HG03108 (cell line): Measurements from ENCODE around the gene SPCS3.
"Not testable (repeated sequence)": the region's sequence is repeated elsewhere in the genome, so short reads cannot be mapped to it uniquely, and the experiment has no call there.

Experiments used
- ATAC-seq: cut with Tn5 transposase; IDR thresholded peaks from one replicate; pipeline ENCODE4 v1.9.1; 2021; ENCODE audit warnings: moderate library complexity; ENCODE audit not compliant: unreplicated experiment

SPCS3 gene

DNA sequence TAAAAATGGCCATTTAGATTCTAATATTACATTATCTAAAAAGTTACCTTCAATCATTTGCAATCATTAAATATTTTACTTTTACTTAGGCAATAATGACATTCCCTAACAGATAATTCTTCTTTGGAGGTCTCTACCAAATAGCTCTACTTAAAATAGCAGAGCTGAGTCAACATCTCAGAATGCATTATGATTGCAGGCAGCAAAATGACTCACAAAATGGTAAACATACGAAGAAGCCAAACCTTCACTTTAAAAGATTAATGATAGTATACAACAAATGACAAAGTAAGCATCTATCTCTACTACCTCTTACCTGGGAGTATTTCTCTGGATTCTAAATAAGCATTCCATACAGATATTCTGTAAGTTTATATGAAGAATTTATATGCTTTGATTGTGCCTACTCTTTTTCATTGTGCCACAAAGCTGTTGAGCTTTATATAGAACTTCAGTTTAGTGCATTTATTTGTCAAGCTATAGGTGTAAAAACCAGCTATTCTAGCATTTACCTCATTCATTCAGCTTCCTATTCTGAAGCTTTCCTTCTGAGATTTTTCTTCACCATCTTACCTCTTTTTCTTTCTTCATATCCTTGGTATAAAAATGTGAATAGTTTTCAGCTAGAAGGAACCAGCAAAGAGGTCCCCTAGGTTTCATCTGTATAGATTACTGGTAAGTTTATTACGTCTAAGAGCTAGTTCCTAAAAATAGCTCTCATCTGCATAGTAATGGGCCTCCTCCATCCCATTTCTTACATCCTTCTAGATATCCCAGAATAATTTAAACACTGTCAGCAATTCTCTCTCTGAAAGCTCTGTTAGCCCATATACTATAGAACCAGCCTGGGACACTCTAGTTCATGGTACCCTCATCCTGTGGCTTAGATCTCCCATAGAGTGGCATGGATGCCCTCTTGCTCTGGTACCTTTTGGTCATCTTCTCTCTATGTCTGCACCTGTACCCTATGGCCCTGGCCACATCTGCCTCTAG, 17.2 kb upstream of the SPCS3 start:
- no peak for ATAC-seq

DNA sequence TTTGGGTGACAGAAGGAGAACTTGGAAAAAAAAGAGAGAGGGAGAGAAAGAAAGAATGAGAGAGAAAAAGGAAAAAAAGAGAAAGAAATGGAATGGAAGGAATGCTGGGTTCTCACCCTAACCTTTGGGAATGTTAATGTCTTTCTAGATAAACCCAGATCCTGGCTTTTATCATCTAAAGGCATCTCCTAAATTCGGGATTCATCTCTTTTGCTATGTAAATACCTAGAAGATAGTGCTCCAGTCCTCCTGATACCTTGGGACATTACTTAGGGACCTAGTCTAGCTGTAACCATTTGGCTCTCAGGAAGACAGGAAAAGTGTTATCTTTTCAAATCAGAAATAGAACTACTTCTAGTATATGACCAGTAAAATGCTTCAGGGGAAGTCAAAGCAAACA, 15.8 kb upstream of the SPCS3 start:
- no peak for ATAC-seq

DNA sequence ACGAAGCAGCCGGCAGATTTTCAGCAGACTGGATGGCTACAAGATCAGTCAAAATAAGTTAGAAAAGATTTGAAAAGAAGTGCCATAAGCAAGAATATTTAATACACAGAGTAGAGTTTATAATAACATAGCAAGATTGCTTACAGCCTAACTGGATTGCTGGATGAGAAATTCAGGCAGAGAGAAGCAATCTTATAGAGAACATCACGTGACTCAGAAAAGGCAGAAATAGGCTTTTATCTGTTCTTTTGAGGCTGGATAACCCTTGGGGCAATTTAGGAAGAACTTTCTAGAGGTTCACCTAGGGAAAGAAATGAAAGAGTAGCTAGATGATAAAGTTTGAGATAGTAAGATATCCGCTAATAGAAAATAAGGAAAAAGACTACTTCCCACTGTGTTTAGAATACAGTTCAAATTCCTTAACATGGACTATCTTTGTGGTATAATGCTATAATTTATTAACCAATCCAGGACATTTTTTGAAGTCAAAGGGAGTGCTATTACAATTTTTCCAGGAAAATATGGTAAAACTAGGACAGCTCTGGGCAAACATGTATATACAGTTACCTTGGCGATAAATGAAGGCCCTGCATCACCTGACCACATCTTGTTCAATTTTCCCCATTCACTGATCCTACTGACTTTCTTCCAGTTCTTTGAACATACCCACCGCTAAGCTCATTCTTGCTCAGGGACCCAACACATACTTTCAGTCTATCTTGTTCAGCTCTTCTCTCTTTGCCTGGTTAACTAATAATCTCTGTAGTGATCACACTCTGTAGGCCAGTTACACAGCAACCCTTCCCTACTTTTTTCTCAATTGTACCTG, 12.7 kb upstream of the SPCS3 start:
- no peak for ATAC-seq

DNA sequence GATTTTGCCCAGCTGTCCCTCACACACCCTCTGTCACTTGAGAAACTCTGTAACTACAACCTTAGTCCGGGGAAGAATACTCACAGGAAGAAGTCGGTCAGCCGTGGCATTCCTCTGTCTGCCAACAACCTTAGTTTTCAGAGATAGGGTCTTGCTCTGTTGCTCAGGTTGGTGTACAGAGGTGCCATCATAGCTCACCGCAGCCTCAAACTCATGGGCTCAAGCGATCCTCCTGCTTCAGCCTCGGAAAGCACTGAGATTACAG, 12.2 kb upstream of the SPCS3 start:
- no peak for ATAC-seq

DNA sequence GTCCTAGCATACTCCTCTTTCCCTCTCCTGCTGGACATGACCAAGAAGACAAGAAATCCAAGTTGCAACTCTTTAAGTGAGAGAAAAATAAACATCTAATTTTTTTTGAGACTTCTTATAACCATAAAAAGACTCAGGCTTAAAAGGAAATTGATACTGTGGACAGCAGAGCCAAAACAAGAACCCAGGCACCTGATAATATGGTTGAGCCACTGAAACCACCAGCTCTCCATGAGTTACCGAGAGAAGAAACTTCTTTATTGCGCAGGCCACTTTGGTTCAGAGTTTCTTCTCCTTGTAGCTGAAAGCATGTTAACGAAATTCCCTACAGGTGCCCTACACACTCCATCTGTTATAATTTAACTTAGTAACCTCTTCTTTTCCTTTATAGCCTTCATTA, 11.3 kb upstream of the SPCS3 start:
- peak; percentile 60 for ATAC-seq

DNA sequence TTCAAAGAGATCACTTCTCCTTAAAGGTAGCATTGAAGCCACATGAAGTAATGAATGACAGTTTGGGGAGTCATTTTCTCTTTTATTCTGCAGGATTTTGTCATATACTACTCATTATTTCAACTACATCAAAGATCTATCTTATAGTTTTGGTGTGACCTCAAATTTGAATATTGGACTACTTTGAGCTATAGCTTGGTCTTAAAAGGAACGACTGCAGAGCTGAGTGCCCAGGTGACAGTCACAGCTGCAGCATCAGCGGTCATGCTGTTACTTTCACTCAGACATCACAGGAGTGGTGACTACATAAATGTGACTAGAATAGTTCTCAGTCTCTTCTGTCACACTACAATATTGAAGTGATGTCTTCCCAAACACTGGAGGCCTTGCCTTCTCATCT, 10.7 kb upstream of the SPCS3 start:
- ATAC-seq = peak; percentile 99

DNA sequence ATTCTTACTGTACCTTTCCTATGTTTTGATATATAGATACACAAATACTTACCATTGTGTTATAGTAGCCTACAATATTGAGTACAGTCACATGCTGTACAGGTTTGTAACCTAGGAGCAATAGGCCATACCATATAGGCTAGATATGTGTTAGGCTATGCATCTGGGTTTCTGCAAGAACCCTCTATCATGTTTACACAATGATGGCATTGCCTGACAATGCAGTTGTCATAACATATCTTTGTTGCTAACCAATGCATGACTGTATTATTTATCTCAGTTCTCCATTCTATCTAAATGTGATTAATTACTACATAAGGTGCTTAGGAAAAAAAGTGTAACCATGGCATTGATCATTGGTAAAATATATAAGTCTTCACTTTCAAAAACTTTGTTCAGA, 10.0 kb upstream of the SPCS3 start:
- no peak for ATAC-seq

DNA sequence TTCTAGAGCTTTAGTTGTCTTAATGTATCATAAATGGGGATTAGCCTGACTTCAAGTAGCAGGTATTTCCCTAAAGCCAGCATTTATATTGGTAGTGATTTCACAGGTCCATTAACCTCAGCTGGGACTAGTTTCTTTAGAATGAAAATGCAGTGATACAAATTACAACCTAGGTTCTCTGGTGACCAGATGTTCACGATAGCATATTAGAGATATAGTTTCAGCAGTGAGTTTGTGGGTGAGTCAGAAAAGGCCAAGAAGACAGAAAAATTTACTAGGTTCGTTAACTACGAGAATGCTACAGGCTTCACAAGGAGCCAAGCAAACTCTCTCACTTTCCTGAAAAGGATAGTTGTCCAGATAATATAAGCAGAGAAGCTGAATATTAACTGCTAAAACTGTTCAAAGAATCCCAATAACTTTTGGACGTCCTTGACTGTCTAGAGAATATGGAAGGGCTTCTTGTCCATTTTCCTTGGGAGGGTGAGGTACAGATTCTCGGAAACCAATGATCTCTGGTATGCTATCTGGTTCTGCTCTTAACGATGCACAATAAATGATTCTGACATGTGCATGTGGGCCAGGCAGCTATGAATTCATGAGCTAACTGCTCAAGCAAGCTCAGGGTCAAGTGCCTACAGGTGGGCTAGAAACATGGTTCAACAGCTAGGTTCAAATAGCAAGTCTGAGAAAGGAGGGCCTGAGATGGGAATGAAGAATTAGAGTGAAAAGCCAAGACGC, 6.0 kb upstream of the SPCS3 start:
- ATAC-seq = no peak

DNA sequence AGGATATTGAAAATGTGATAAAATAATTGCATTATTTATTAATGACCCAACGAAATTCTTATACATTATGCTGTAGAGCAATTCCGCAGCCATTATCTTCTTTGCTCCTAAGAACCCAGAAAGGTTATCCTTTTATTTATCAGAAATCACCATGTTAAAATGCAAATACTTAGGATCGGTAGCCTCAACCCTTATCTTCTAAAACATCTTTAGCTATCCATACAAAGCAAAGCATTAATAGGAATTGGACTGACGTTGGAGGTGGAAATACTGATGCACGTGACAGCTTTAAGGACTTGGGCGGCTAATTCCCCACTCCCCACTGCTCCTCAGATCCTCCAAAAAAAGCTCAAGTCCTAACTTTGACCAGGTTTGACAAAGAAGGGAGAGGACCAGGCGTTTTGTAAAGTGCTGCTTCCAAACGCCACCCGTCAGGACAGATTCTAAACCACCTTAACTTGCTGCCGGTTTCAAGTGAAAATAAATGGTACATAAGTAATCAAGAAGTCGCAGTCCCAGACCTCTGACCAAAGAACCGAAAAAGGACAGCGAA, 539 bp upstream of the SPCS3 start:
- ATAC-seq = no peak

DNA sequence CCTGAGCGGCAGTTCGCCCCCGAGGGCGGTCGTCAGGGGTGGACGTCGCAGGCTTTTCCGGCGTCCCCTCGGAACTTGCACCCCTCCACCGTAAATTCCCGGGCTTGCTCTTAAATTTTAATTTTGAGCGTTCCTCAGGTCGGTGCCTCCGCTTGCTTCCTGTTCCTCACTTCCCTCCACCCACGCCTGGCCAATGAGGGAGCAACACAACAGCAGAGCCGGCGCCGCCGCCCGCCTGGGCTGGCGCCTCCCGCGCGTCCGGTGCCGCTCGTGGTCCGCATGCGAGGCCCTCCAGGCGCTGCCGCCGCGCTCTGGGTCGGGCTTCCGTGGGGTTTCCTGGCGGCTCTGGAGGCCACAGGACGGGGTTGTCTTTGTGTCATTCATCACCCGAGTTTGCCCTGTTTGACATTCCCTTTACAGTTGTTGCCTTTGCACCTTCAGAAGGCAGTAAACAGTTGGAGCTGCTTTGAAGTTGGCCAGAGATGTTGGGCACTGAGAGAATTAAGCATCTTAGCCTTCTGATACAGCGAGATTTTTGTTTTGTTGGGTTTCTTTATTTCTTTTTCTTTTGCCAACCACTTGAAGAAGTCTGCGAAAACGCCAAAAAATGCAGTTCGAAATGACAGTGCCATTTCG, 692 bp downstream of the SPCS3 start:
- ATAC-seq = peak; percentile 78

DNA sequence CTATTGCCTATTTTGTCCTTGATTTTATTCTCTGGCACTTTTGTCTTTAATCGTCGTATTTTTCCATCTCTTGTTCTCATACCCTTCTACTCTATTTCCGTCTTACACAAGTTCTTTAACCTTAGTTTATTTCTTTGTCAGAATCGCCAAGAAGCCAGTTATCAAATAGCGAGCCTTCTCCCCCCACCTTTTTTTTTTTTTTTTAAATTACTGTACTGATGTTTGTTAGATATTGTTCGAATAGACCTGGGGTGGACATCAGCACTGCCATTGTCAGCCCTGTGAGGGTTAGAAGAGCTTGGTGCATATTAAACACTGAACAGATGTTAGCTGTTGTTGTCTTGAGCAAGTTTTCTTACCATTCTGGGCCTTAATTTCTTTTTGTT, 1.2 kb downstream of the SPCS3 start:
- no peak for ATAC-seq

DNA sequence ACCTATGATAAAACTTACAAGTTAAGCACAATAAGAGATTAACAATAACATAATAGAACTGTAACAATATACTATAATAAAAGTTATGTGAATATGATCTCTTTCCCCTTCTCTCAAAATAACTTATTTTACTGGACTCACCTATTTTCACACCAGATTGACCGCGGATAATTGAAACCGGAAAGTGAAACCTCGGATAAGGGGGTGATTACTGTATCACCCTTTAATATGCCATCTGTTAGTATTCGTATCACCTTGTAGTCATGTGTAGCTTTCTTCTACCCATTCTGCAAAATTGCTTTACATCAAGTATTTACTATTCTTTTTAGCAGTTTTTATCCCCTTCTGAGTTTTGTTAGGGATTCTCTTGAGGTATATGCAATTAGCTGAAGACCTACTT, 1.8 kb downstream of the SPCS3 start:
- no peak for ATAC-seq

DNA sequence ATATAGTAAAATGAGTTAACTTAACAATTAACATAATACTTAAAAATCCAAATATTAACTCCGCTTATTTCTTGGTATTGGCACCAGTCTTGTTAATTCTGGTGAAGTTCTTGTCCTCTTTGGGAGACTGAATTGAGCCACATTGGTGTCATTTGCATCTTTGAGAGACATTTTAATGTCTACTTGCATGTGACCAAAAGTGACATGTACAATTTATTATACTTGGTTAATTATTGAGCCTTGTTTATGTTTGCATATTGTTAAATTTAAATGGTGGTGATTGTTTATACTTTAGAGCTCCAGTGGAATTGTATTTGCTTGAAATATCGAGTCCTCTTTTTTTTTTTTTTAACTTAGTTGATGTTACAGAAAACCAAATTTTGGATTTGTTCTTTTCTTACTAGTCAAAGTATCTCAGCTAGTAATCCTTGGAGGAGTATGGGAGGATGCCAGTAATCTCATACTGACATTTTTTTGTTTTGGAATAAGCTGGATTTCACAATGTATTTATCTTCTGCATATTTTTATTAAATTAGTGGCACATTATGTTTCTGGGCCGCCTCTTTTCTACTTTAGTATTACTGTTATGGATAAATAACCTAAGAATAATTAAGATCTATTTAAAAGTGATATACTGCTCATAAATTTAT, 3.9 kb downstream of the SPCS3 start:
- no peak for ATAC-seq

DNA sequence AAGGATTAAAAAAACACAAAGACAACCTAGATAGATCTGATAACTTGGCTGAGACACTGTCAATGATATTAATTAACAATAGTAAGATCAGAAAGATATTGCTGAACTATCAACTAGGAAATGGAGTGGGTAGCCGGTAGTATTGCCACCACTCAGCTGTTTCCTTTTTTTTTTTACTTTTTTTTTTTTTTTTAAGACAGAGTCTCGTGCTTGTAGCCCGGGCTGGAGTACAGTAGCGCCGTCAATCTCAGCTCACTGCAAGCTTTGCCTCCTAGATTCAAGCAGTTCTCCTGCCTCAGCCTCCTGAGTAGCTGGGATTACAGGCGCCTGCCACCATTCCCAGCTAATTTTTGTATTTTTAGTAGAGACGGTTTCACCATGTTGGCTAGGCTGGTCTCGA, 5.1 kb downstream of the SPCS3 start:
- ATAC-seq = not testable (repeated sequence)

DNA sequence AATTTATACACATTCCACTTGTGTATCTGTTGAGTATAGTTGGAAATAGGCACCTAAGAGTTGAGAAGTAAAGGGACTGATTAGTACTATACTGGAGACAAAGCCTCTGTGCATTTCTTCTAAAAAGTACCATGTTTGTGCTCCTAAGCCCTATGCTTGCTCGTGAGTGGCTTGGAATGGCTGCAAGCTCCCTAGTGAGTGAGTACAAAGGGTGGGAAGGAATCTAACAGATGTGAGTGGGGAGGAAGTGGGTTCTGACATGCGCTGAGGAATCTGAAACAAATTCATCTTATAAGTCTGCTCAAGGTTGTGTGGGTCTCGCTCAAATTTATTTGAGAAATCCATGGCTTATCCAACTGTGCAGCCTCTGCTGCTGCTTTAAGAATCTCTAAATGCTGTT, 13.3 kb downstream of the SPCS3 start:
- no peak for ATAC-seq

DNA sequence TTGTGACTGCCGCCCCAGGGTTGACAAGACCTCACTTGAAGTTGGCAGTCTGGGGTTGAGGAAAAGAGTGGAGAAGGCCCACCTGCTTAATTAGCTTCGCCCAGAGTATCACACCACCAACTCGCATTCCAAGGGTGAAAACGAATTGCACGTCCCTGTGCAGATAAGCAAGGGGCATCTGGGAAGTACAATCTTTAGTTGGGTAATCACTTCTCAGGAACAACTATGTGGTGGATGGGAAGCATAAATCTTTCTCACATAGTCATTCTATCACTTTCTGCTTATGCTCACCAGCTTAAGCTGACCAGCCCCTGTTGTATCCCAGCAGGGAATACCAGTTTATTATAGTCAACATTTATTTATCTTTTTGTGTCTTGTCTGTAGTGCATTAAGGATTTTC, 14.3 kb downstream of the SPCS3 start:
- ATAC-seq = no peak

DNA sequence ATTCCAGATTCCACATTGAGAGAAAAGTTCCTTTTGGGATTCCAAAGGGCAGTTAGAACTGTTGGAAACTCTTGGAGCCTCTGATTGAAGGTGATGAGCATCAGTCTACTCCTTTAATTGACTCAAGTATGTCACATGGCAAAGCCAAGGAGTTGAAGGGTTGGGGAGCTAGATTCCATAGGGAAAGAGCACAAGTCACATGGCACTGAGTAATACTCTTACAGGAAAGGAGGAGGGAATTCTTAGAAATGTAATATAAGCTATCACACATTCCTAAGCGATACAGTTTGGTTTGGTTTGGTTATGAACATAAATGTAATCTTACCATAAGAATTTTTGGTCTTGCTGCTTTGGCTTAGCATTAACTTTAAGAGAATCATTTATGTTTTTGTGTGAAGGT, 15.7 kb downstream of the SPCS3 start:
- no peak for ATAC-seq

DNA sequence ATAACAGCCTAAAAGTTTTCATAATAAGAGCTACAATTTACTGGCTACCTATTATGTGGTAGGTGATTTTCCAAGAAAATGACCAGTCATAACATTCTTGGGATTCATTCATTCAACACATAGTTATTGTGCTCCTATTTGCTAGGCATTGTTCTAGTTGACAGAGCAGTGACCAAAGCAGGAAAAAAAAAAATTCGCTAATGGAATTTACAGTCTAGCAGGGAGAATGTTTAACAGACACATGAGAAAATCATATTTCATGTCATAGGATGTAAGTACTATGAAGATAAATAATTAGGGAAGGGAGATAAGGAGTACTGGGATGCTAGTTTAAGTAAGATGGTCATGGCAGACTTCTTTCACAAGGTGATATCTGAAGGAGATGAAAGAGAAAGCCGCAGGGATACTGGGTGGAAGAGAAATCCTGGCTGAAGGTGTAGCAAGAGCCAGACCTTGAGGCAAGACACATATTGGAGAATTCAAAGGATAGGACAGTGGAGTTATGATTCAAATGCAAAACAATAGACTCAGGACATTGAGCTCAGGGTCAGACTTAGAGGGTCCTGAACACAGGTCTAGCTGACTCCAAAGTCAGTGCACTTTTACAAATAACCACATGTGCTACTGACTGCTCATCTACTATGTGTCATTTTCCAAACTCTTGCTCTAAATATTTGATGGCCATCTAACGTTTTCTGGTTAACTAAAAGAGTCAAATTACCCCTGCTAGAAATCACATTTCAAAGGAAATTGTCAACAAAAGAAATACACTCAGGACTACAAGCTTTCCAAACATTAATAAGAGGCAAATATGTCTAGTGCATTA, 20.4 kb downstream of the SPCS3 start:
- ATAC-seq = no peak

DNA sequence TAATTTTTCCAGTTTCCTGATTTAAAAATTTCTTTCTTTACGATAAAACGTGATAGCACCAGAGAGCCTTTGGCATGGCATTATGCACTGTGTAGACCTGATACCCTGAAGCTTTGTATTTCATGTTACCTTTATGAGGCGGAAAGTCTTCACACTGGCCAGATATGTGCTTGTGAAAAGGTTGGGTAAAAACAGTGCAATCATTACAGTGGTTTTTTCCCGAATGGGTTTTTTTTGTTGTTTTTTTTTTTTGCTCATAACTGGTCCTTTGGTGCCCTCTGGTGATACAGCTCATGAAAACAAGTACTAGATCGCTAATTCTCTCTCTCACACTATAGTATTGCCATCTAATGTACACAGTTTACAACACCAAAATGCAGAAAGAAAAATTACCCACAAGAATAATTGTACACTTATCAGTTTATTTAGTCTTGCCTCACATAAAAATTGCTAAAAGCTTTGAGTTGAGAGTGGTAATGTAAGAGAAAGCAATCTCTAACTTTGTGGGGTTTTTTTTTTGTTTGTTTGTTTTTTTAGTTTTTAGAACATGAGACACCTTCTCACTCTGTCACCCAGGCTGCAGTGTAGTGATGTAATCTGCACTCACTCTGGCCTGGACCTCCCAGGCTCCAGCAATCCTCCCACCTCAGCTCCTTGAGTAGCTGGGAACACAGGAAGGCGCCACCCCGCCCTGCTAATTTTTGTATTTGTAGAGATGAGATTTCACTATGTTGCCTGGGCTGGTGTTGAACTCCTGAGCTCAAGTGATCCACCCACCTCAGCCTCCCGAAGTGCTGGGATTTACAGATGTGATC, 21.3 kb downstream of the SPCS3 start:
- peak; percentile 56 for ATAC-seq
